Lung (tissue), 12 donors: ENCODE measurements around the gene MRGPRD. TPM values are rescaled to one million over a fixed set of nuclear protein-coding genes. Genes with fewer than 3 reads are reported as not detected.

Experiments
- ATAC-seq: fragments of 200-7000 bp; cut with Tn5 transposase; one replicate; pipeline ENCODE4 v1.9.1; 2020; ENCODE audit warnings: moderate number of reproducible peaks; ENCODE audit not compliant: insufficient read depth, low FRiP score
- DNase-seq, 3 donors: peaks; one replicate each; pipeline ENCODE4 v3.0.0-alpha.2; 2013 to 2017
- H3K27ac ChIP-seq, 2 donors: one replicate each; pipeline ENCODE4 v1.5.1; 2013; ENCODE audit warnings: mild to moderate bottlenecking in 2 of 2, moderate library complexity in 2 of 2, control low read depth in 1 of 2, inconsistent platforms in 1 of 2, low read depth in 1 of 2, low read length in 1 of 2
- H3K27me3 ChIP-seq, 3 donors: one replicate each; pipeline ENCODE4 v1.5.1; 2013; ENCODE audit warnings: low read length in 2 of 3; ENCODE audit not compliant: control insufficient read depth in 3 of 3, insufficient read depth in 3 of 3
- H3K36me3 ChIP-seq, 4 donors: one replicate each; pipeline ENCODE4 v1.5.1; 2013; ENCODE audit warnings: low read length in 4 of 4, mild to moderate bottlenecking in 1 of 4, moderate library complexity in 1 of 4; ENCODE audit not compliant: control insufficient read depth in 4 of 4, insufficient read depth in 4 of 4
- H3K4me1 ChIP-seq, 5 donors: one replicate each; pipeline ENCODE4 v1.5.1; 2013; ENCODE audit warnings: low read length in 5 of 5, mild to moderate bottlenecking in 2 of 5, moderate library complexity in 1 of 5; ENCODE audit not compliant: control insufficient read depth in 5 of 5, insufficient read depth in 5 of 5
- H3K4me3 ChIP-seq: one replicate; pipeline ENCODE4 v1.5.1; 2013; ENCODE audit warnings: mild to moderate bottlenecking, control low read depth, moderate library complexity
- H3K9ac ChIP-seq, 2 donors: one replicate each; pipeline ENCODE4 v1.5.1; 2013; ENCODE audit warnings: low read length in 2 of 2, control low read depth in 1 of 2; ENCODE audit not compliant: insufficient read depth in 1 of 2
- H3K9me3 ChIP-seq, 4 donors: one replicate each; pipeline ENCODE4 v1.5.1; 2013; ENCODE audit warnings: low read length in 3 of 4, mild to moderate bottlenecking in 1 of 4, moderate library complexity in 1 of 4; ENCODE audit not compliant: control insufficient read depth in 4 of 4, insufficient read depth in 3 of 4
- WGBS, 2 donors: extraction: QIAGEN DNeasy Blood & Tissue Kit; methylation state at CpG; one replicate each; pipeline ENCODE4 v1.1.7; 2013; 5-methylcytosine and 5-hydroxymethylcytosine counted together
- polyA plus RNA-seq, 2 donors: library from polyadenylated mRNA; stranded (reverse); fragments of 200-250 nt; gene quantifications; one replicate each; pipeline ENCODE4 v1.2.1, GENCODE V29; 2013
- total RNA-seq, 2 donors: library from RNA; depleted of rRNA in 1 of 2; stranded (reverse); fragments of >200 nt in 1 of 2; gene quantifications; one replicate each; pipeline ENCODE4 v1.2.1, GENCODE V29; 2014 to 2021
- TF ChIP-seq, protein P1 (sequence below): IDR thresholded peaks from 2 replicates; pipeline ENCODE4 v1.5.1; 2012; ENCODE audit warnings: mild to moderate bottlenecking; ENCODE audit errors: control extremely low read depth, extremely low read depth
- donor health status: control.
- donor health status: control.
- donor health status: Bipolar disorder and iron deficiency.
- donor health status: healthy.
- donor health status: DM: yes; HTN: yes; CAD: no.

Gene MRGPRD
- total and polyA plus RNA-seq, 4 donors, result not detected

DNA sequence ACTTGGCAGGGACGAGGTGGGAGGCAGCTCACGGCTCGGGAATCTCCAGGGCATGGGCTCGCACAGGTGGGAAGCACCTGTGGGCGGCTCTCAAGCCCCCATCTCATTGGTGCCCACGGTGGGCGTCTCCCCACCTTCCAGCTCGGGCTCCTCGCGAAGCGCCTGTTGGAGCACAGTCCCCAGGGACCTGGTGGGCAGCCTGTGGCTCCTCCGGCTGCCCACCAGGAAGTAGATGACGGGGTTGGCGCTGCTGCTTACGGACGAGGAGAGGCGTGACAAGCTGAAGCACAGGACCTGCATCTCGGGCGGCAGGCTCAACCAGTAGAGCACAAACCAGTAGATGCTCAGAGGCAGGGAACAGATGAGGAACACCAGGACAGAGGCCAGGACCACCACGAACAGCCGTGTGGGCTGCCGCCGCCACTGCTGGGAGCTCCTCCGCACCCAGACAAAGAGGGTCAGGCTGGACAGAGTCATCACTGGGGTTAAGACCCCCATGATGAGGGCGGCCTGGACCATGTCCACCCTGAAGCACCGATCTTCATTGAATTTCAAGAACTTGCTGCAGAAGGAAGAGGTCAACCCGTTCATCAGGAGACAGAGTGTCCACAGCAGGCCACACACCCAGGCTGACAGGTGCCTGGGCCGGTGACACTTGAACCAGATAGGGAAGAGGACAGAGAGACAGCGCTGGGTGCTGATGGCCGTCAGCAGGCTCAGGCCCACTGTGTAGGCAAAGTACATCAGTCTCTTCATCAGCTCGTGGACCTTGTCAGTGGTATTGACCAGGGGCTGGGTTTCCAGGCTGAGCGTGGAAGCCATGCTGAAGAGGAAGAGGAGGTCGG is 633 bp downstream of the MRGPRD start:
- 82 to 83% methylated on average over 33 of the region's 33 CpGs for WGBS, 2 donors
- no peaks in the 10 kb centered on the region for H3K27me3 ChIP-seq
- no peak overlapping the region for H3K9ac ChIP-seq
- no peak for ATAC-seq
- TF ChIP-seq, protein P1, sequence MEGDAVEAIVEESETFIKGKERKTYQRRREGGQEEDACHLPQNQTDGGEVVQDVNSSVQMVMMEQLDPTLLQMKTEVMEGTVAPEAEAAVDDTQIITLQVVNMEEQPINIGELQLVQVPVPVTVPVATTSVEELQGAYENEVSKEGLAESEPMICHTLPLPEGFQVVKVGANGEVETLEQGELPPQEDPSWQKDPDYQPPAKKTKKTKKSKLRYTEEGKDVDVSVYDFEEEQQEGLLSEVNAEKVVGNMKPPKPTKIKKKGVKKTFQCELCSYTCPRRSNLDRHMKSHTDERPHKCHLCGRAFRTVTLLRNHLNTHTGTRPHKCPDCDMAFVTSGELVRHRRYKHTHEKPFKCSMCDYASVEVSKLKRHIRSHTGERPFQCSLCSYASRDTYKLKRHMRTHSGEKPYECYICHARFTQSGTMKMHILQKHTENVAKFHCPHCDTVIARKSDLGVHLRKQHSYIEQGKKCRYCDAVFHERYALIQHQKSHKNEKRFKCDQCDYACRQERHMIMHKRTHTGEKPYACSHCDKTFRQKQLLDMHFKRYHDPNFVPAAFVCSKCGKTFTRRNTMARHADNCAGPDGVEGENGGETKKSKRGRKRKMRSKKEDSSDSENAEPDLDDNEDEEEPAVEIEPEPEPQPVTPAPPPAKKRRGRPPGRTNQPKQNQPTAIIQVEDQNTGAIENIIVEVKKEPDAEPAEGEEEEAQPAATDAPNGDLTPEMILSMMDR, result no peak
- no peaks in the 10 kb centered on the region for H3K36me3 ChIP-seq
- no peak overlapping the region for H3K4me3 ChIP-seq
- H3K9me3 ChIP-seq, result no peaks in the 10 kb centered on the region
- no peak overlapping the region for H3K27ac ChIP-seq
- no peak for DNase-seq
- no peaks in the 10 kb centered on the region for H3K4me1 ChIP-seq

GRCh38 chr11:68978931-68979594 is 1.7 kb downstream of the MRGPRD start:
- H3K27me3 ChIP-seq, result no peaks in the 10 kb centered on the region
- DNase-seq (no peak), ATAC-seq (no peak)
- no peaks in the 10 kb centered on the region for H3K4me1 ChIP-seq
- WGBS, 2 donors, result 67% methylated on average over 15 of the region's 15 CpGs
- no peak overlapping the region for H3K4me3 ChIP-seq
- H3K9ac ChIP-seq, result no peak overlapping the region
- no peaks in the 10 kb centered on the region for H3K36me3 ChIP-seq
- TF ChIP-seq, protein P1, result no peak
- no peak overlapping the region for H3K27ac ChIP-seq
- H3K9me3 ChIP-seq, result no peaks in the 10 kb centered on the region

DNA sequence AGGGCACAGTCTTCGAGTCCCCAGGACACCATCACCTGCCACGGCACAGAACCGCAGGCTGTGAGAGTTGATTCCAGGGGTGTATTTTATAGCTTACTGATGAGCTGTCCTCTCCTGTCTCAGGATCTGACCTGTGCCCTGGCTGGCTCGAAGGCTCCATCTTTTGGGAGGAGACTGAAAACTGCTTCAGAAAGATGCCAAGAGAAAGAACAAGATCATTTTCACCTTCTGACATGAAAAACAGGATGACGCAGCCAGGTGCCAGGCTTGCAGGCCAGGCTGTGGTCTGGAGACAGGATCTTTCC is 2.2 kb downstream of the MRGPRD start:
- ATAC-seq, result no peak
- no peaks in the 10 kb centered on the region for H3K9me3 ChIP-seq
- TF ChIP-seq, protein P1, result no peak
- H3K4me3 ChIP-seq, result no peak overlapping the region
- H3K4me1 ChIP-seq, result no peaks in the 10 kb centered on the region
- no peaks in the 10 kb centered on the region for H3K36me3 ChIP-seq
- H3K27ac ChIP-seq, result no peak overlapping the region
- DNase-seq, result no peak
- WGBS, 2 donors, result 67 to 69% methylated on average over 5 of the region's 5 CpGs
- no peaks in the 10 kb centered on the region for H3K27me3 ChIP-seq
- H3K9ac ChIP-seq, result no peak overlapping the region
